ENCODE measurements around the gene MEX3A.
"Not testable (repeated sequence)": the region's sequence is repeated elsewhere in the genome, so short reads cannot be mapped to it uniquely, and the experiment has no call there.

The MEX3A gene

DNA sequence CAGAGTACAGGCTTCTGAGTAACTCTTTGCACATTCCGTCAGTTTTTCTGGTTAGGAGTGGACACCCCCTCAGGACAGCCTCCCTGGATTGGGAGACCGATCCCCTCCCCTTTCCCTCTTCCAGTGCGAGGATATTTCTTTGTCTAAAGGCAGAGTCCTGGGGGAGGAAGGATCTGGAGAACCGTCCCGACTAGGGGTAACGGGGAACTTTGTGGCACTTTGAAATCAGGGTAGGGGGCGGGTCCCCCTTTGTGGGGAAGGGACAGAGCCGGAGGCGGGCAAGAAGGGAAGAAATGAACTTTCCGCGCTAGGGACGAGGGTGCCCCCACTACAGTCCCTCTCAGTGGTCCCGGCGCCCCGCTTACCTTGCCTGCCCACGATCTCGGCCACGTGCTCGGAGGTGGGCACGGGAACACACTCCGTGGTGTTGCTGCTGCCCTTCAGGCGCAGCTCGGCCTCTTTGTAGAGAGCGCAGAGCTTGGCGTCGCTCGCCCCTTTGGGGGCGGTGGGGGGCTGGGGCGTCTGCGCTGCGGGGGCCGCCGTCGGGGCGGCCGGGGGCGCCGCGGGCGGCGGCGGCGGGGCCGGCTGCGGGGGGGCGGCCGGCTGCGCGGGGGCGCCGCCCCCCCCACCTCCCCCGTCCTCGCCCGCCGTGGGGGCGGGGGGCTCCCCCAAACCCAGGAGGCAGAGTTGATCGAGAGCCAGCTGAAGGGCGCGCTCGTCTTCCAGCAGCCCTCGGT lies 917 bp downstream of the MEX3A start:
- in situ Hi-C loops (cut with HindIII; ENCODE audit: low sequenced_read_pairs), result no loop called here

DNA sequence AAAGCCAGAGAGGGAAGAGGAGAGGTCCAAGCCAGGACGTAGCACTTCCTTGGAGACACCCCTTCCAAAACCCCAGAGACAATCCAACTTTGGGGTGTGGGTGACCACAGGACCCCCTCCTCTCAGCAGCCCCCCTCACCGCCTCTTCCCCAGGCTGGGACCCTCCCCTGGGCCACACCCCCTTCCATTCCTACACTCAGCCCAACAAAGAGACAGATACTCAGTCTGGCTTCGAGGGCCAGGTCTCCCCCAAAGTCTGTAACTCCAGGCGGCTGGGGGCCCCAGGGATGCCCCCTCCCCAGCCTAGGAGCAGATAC lies 1.4 kb downstream of the MEX3A start:
- in situ Hi-C loops (cut with HindIII; ENCODE audit: low sequenced_read_pairs), result no loop called here

DNA sequence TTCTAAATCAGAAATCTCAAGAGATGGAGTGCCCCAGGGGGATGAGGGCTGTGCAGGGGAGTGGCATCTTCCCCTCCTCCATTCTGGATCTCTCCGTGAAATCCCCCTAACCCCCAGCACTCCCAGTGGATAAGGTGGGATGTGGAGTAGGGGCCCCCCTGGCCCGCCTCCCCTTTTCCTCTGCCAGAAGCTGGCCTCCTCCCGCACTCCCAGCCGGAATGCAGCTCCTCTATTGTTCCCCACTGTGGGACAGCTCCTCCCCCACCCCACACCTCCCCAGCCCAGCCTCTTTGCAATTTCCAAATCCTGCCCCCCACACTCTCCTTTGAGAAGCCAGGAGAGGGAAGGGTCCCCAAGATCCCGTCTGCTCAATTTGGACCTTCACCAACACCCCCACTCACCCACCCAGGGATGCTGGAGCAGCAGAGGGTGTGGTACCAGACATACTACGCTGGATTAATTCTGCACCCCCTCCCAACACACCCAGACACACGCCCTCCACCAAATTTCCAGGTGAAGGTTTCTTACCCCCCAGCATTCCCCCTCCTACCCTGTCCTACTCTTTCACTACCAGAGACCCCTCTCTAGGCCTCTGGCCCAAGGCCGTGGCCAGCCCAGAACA lies 1.9 kb downstream of the MEX3A start:
- in situ Hi-C loops (cut with HindIII; ENCODE audit: low sequenced_read_pairs), result no loop called here

DNA sequence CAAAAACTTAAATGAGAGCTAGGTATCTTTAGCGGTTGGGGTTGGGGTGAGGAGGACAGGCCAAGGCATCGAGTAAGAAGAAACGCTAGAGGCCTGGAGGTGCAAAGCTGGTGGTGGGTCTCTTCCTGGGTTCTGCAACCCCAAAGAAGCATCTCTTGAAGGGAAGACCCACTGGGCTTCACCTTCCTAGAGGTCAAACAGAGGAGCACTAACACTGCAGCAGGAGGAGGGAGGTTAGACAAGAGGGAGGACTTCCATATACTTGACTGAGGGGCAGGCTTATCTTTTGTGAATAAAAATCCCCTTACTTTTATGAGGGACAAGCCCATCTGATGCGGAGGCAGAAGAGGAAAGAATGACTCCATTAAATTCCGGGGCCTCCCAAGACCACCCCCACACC lies 2.5 kb downstream of the MEX3A start:
- in situ Hi-C loops (cut with HindIII; ENCODE audit: low sequenced_read_pairs), result no loop called here

DNA sequence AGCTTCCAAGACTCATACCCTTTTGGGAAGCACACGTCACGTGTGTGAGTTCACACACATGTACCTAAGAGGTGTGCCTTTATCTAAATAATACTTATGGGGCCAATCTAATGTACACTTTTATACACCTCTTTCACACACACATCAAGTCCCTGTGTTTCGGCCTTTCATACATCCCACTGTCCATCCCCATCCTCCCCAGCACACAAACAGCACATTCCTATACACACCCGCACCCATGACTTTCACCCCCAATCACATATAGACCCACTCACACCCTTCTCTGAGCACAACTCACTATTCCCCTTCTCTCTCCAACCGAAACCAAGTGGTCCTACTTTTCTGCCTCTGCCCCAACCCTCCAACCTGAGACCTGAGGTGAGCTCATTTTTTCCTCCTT lies 3.5 kb downstream of the MEX3A start:
- in situ Hi-C loops (cut with HindIII; ENCODE audit: low sequenced_read_pairs), result no loop called here

DNA sequence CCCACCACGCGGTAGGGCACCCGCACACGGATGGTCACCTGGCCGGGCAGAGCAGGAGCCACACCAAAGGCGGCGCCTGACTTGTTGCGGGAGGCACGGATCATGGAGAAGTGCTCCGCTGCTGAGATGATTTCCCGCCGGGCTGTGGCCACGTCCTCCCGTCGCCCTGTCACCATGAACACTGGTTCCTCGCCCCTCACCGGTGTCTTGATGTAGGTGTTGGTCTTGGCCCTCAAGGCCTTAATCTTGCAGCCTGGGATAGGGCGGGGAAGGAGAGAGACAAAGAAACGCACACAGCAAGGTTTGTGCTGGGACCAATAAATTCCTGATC lies 4.9 kb downstream of the MEX3A start:
- in situ Hi-C loops (cut with HindIII; ENCODE audit: low sequenced_read_pairs), result no loop called here

DNA sequence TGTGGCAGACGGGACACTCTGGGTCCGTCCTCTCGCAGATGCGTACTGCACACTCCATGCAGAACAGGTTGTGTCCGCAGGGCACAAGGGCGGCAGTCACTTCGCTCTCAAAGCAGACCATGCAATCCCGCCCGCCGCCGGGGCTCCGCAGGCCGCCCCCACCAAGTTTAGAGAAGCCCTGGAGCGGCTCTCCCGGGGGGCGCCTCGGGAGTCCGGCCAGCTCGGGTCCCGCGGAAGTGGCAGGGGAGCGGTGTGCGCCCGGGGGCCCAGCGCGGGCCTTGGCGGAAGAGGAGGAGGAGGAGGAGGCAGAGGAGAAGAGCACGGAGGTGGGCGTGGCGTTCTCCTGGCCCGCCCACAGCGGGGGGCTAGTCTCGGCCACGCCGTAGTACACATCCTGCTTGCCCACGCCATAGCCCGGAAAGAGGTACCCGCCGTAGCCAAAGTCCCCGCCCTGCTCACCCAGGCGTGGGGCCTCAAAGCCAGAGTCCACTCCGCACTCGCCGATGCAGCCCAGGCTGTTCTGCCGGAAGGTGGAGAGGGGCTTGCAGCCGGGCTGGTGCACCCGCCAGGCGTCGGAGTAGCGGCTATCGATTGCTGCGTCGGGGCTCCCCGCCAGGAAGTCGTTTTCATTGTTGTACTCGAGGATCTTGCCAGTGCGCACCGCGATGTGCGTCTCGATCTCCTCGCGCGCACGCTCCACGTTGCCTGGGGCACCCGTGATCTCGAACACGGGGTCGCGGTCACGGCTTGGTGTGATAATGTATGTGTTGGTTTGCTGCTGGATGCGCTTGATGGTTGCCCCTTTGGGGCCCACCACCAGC lies 5.4 kb downstream of the MEX3A start:
- in situ Hi-C loops (cut with HindIII; ENCODE audit: low sequenced_read_pairs), result no loop called here

DNA sequence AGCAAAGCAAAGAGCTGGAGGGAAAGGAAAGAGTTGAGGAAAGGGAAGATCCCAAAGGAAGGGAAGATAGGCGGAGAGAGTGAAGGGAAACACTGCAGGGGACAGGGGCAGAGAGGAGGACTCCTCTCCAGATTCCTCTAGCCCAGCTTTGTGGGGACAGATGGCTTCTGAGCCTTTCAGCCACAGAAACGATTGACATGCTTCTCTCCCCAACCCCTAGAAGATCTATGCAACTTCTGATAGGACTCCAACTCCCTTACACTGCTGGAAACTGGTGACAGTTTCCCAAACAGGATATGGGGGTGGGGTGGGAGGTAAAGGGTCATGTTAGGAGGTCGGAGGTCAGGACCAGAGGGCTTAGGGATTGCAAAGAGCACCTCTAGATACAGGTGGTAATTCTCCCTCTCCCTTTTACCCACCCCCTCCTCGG lies 6.5 kb downstream of the MEX3A start:
- in situ Hi-C loops (cut with HindIII; ENCODE audit: low sequenced_read_pairs), result no loop called here

DNA sequence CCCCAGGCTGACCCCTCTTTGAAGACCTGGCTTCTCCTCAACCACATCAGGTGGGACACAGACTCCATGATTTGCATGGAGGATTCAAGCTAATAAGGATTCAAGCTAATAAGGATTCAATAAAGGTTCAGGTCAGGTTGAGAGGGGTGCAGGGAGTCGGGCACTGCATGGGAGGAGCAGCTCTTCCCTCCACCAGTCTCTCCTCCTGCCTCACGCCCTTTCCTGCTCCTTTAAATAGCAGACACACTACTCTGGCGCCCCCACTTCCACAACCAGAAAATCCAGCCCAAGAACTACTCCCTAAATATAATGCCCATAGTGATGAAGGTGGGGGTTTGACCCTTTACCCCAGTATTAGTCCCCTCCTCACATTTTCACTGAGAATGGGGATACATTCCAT lies 7.1 kb downstream of the MEX3A start:
- in situ Hi-C loops (cut with HindIII; ENCODE audit: low sequenced_read_pairs), result no loop called here

DNA sequence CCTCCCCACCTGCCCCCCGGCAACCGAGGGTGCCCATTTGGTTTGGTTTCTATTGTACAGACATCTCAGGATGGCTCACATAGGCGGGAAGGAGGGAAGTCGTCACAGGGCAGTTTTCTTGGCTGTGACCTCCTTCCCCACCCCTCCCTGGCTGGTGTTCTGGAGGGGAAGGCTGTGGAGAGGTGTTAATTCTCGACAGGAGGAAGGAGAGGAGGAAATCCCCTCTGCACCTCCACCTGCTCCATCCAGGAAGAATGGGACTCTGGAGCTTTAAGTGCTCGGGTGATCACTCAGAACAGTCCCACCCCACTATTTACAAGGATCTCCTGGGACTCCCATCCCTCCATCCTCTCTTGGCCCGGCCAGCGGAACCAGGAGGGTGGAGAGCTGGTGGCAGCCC lies 7.6 kb downstream of the MEX3A start:
- in situ Hi-C loops (cut with HindIII; ENCODE audit: low sequenced_read_pairs), result no loop called here

DNA sequence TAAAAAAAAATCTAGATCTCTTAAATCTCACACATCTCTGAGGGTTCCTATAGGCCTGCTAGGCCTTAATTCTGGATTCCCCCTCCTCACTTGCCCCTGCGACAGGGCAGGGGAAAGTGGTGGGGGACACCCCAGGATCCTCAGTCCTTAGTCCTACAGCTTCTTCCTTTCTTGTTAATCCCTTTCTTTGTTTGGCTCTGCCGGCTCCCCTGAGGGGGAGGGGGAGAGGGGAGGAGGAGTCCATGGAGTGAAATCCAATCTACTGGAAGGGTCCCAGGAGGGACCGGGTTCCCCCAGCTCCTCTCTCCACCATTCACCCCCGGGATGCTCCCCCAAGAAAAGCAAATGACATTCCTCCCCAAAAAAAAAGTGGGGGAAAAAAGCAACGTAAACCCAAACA lies 8.5 kb downstream of the MEX3A start:
- in situ Hi-C loops (cut with HindIII; ENCODE audit: low sequenced_read_pairs), result no loop called here

DNA sequence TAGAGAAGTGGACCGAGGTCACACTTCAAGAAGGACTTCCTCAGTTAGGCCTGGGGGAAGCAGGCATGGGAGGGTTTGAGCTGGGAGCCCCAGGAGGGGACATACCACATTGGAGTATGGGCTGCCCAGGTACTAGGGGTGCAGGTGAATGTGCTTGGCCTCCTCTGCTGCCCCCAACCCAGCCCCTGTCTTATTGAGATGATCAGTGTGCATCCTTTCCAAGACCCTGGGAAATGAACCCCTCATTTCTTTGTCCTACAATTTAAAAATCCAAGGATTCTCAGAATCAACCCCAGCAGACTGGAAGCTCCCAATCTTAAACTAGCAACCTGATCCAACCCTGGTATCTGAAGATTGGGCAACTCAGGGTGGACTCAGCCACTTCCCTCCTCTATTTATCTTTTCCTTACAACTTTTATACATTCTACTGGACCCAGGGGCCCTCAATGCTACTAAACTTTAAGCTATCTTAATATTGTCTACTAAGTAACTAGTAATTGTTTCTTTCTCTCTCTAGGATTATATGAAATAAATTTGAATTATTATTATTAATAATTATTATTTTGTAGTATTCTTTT lies 9.1 kb downstream of the MEX3A start:
- in situ Hi-C loops (cut with HindIII; ENCODE audit: low sequenced_read_pairs), result no loop called here

DNA sequence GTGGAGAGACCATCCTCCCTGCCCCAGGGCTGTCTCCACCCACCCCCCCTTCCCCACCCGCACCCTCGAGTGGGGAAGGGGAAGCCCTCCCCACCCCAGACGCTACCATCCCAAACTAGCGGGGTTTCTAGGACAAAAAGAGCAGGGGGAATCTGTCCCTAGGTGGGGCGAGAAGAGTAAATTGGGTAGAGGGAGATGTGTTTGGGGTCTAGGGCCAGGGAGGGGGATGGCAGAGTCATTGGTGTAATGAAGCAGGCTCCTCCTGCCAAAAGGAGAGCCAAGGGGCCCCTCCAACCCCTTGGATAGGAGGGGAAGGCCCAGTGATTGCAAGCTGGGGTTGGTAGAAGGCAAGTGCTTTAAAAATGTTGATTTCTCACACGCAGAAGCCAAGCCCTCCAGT lies 10.0 kb downstream of the MEX3A start:
- in situ Hi-C loops (cut with HindIII; ENCODE audit: low sequenced_read_pairs), result no loop called here

DNA sequence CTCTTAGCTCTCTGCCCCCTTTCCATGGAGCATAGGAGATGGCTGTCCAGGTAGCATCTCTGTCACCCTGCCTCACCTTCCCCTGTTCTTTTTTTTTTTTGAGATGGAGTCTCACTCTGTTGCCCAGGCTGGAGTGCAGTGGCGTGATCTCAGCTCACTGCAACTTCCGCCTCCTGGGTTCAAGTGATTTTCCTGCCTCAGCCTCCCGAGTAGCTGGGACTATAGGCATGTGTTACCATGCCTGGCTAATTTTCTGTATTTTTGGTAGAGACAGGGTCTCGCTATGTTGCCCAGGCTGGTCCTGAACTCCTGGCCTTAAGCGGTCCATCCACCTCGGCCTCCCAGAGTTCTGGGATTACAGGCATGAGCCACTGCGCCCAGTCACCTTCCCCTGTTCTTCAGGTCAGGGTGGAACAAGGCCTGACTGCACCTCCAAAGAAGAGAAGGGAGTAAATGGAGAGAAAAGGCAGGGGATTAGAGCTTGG lies 10.9 kb downstream of the MEX3A start:
- in situ Hi-C loops (cut with HindIII; ENCODE audit: low sequenced_read_pairs), result not testable (repeated sequence)

DNA sequence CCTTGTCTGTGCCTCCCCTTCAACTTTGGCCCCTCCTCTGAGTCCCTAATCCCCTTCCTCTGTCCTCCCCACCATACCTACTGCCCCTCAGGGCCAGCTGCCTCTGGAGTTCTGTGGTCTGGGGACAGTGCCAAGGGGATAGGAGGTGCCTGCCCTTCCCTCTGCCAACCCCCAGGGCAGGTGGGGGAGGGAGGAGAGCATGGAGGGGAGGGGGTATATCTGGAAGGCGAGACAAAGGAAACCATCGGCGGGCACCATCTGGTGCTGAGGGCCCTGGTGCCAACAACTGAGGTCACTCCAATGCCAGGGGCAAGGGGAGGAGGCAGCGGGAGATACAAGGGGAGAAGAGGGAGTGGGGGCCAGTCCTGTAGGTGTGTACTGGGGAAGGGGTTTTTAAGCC lies 11.7 kb downstream of the MEX3A start:
- in situ Hi-C loops (cut with HindIII; ENCODE audit: low sequenced_read_pairs), result no loop called here

DNA sequence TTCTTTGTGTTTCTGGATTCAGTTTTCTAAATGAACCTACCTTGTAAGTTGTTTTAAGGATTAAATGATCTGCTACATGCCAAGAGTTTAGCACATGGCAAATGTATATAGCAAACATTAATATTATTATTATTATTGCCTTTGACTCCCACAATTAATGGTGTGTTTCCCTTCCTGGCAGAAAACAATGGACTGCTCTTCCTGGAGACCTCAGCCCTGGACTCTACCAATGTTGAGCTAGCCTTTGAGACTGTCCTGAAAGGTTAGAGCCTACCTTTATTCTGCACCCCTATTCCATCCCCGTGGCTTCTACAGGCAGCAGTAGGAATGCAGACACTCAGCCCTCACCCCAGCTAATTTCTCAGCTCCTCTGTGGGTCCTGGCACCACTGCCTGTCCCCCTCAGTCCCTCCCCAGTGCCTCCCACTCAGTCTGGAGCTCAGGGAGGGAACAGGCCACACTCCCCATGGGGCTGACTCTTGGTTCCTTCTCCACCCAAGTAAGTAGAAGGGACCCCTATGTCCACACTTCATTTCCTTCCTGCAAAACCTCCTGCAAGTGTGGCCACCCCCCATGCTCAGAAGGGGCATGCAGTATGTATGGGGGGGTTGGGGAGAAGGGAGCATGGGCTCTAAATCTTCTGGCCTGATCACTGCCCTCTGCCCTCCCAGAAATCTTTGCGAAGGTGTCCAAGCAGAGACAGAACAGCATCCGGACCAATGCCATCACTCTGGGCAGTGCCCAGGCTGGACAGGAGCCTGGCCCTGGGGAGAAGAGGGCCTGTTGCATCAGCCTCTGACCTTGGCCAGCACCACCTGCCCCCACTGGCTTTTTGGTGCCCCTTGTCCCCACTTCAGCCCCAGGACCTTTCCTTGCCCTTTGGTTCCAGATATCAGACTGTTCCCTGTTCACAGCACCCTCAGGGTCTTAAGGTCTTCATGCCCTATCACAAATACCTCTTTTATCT lies 12.5 kb downstream of the MEX3A start:
- in situ Hi-C loops (cut with HindIII; ENCODE audit: low sequenced_read_pairs), result no loop called here

DNA sequence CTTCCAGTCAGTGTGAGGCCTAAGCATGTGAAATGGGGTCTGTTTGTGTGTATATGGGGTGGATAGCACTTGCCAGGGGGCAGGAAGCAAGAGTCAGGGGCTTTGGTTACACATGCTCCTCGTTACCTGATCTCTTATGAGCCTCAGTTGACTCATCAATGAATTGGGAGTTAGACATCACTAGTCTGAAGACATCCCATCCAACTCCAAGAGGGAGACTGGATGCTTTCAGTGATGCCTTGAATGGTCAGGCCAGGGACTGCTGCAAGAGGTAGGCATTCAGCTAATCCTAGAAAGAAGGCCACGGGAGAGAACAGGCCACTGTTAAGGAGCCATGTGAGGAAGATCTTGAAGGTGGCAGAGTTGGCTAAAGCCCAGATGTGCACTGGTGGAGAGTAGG lies 15.0 kb downstream of the MEX3A start:
- in situ Hi-C loops (cut with HindIII; ENCODE audit: low sequenced_read_pairs), result no loop called here

DNA sequence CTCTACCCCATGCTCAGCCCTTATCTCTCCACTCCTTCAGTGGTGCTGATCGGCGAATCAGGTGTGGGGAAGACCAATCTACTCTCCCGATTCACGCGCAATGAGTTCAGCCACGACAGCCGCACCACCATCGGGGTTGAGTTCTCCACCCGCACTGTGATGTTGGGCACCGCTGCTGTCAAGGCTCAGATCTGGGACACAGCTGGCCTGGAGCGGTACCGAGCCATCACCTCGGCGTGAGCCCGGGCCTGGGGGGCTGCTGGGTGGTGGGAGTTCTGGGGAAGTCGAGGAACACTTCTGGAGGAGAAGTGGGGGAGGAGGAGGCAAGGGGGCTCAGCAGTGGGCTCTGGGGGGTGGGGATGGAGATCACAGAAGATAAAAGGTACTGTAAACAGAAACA lies 16.4 kb downstream of the MEX3A start:
- in situ Hi-C loops (cut with HindIII; ENCODE audit: low sequenced_read_pairs), result no loop called here

DNA sequence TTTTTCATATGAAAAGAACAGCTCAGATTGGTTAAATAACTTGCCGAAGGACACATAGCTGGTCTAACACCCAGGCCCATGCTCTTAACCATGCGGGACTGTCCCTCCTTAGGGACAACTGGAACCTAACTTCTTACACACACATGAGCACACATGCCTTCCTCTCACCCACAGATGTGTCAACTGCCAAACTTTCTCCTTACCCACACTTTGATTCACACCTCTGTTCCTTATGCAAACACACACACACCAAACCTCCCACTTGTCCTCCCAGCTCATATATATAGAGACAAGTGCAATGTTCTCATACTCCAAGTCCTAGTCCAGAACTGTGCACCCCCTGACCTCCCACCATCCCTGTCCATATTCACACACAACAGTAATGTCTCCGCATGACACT lies 17.1 kb downstream of the MEX3A start:
- in situ Hi-C loops (cut with HindIII; ENCODE audit: low sequenced_read_pairs), result no loop called here

DNA sequence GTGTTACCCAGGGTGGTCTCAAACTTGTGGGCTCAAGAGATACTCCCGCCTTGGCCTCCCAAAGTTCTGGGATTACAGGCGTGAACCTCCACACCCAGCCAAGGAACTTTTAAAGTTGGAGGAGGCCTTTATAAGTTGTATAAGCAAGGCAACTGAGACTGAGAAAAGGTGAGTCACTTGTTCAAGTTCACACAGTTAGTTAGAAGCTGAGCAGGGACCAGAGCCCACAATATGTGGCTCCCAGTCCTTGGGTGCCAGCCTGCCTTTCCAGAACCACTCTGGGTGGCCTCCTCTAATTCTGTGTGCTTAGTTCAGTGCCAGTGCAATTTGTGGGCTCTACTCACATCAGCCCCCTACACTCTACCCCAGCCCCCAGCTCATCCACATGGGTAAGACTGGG lies 17.6 kb downstream of the MEX3A start:
- in situ Hi-C loops (cut with HindIII; ENCODE audit: low sequenced_read_pairs), result no loop called here

DNA sequence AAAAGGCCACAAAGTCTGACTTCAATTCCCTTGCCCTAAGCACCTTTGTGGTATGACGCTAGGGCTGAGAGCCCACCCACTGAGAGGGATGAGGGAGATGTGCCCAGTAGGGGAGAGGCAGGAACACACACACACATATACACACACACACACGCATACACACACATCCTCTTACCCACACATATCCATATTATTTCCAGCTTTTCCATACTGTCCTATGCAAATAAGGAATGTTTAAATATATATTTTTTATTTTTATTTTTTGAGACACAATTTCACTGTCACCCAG lies 18.3 kb downstream of the MEX3A start:
- in situ Hi-C loops (cut with HindIII; ENCODE audit: low sequenced_read_pairs), result no loop called here
